AG09309 (cell line): ENCODE measurements around the gene NBEAL2.

ENCODE experiments used
- DNase-seq: peaks from one replicate; pipeline ENCODE4 v3.0.0-alpha.2; 2010; ENCODE audit warnings: low read depth
- H3K4me3 ChIP-seq: 2 replicates; pipeline ENCODE4 v1.5.1; 2011; ENCODE audit warnings: mild to moderate bottlenecking, low read depth, low read length, moderate library complexity; ENCODE audit not compliant: control insufficient read depth
- TF ChIP-seq, protein P1 (sequence below): IDR thresholded peaks from 2 replicates; pipeline ENCODE4 v1.5.1; 2011; ENCODE audit warnings: mild to moderate bottlenecking, low read depth, low read length, inconsistent platforms; ENCODE audit not compliant: insufficient read depth, control insufficient read depth; ENCODE audit errors: missing control alignments

NBEAL2 gene, protein sequence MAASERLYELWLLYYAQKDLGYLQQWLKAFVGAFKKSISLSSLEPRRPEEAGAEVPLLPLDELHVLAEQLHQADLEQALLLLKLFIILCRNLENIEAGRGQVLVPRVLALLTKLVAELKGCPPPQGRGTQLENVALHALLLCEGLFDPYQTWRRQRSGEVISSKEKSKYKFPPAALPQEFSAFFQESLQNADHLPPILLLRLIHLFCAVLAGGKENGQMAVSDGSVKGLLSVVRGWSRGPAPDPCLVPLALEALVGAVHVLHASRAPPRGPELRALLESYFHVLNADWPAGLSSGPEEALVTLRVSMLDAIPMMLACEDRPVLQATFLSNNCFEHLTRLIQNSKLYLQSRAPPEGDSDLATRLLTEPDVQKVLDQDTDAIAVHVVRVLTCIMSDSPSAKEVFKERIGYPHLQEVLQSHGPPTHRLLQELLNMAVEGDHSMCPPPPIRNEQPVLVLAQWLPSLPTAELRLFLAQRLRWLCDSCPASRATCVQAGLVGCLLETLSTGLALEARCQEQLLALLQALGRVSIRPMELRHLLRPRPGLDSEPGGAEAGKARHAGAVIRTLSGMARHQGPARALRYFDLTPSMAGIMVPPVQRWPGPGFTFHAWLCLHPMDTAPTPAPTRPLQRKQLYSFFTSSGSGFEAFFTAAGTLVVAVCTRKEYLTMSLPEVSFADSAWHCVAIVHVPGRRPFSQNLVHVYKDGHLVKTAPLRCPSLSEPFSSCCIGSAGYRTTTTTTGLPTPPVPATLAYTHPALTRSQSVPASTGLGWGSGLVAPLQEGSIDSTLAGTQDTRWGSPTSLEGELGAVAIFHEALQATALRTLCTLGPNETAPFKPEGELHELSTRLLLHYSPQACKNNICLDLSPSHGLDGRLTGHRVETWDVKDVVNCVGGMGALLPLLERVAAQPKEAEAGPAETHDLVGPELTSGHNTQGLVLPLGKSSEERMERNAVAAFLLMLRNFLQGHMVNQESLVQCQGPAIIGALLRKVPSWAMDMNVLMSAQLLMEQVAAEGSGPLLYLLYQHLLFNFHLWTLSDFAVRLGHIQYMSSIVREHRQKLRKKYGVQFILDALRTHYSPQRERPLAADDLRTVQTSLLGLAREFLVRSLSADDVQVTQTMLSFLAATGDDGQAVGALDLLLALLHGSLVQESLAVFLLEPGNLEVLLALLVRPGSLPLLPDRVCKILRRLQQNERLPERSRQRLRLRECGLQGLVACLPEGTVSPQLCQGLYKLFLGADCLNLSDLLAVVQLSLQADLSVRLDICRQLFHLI (N-terminal part only)

GRCh38 chr3:46978985-46979944, at the start of gene NBEAL2:
Gene NBEAL2 (plus strand): TSS chr3:46979666. CDS start chr3:46979862, 196 bp downstream.
- peak within 1 kb of the TSS; percentile 88 for H3K4me3 ChIP-seq
- TF ChIP-seq, protein P1, sequence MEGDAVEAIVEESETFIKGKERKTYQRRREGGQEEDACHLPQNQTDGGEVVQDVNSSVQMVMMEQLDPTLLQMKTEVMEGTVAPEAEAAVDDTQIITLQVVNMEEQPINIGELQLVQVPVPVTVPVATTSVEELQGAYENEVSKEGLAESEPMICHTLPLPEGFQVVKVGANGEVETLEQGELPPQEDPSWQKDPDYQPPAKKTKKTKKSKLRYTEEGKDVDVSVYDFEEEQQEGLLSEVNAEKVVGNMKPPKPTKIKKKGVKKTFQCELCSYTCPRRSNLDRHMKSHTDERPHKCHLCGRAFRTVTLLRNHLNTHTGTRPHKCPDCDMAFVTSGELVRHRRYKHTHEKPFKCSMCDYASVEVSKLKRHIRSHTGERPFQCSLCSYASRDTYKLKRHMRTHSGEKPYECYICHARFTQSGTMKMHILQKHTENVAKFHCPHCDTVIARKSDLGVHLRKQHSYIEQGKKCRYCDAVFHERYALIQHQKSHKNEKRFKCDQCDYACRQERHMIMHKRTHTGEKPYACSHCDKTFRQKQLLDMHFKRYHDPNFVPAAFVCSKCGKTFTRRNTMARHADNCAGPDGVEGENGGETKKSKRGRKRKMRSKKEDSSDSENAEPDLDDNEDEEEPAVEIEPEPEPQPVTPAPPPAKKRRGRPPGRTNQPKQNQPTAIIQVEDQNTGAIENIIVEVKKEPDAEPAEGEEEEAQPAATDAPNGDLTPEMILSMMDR = no peak
- peak; percentile 55 for DNase-seq

DNA sequence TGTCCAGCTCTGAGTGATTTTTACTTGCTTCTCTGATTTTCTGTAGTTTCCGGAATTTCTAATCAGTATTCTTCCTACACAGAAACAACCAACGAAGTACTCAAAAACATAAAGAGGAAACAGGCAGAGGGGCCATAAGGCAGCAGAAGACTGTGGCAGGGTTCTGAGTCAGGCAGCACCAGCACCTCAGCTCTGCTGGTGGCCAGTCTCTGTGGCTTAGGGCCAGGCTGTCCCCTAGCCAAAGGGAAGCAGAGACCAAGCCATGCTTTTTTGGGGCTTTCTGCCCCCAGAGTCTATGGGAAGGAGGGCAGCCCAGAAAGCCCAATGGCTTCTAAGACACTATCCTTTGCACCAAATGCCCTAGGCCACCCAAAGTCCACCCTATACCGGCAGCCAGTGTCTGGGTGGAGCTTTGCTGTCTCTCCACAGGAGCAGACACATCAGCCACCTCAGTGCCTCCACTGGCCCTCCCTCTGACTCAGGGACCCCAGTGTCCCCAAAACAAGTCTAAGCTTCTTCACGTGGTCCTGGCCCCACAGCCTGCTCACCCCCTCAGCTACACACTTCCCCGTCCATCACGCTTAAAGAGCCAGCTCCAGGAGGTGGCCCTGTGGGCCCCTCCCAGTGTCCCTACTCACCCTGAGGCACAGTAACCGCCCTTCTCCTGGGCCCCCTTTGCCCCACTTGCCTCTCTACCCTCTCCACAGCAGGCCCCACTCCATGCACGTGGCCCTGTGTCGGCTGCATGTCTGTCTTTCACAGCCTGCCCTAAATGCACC, 49.1 kb upstream of the NBEAL2 start:
- no peak overlapping the region for H3K4me3 ChIP-seq
- no peak for DNase-seq
- TF ChIP-seq, protein P1 = no peak

- DNase-seq = no peak
- no peak overlapping the region for H3K4me3 ChIP-seq
- TF ChIP-seq, protein P1 = no peak
These were observed 48.5 kb upstream of the NBEAL2 start for GRCh38 chr3:46930945-46931403.

GRCh38 chr3:46931631-46932331, 47.7 kb upstream of the NBEAL2 start:
- H3K4me3 ChIP-seq = no peak overlapping the region
- DNase-seq = no peak
- TF ChIP-seq, protein P1 = no peak
